GM15510 (cell line): ENCODE data around the gene TMEM109.

Experiments
- POLR2A ChIP-seq: IDR thresholded peaks from 3 replicates; pipeline ENCODE4 v1.6.1; 2011; ENCODE audit warnings: borderline replicate concordance; ENCODE audit not compliant: insufficient read length; ENCODE audit errors: extremely low read depth

The TMEM109 gene

GRCh38 chr11:60935676-60936442, 21.9 kb downstream of the TMEM109 start:
- peak; percentile 1 for TF ChIP-seq POLR2A

DNA sequence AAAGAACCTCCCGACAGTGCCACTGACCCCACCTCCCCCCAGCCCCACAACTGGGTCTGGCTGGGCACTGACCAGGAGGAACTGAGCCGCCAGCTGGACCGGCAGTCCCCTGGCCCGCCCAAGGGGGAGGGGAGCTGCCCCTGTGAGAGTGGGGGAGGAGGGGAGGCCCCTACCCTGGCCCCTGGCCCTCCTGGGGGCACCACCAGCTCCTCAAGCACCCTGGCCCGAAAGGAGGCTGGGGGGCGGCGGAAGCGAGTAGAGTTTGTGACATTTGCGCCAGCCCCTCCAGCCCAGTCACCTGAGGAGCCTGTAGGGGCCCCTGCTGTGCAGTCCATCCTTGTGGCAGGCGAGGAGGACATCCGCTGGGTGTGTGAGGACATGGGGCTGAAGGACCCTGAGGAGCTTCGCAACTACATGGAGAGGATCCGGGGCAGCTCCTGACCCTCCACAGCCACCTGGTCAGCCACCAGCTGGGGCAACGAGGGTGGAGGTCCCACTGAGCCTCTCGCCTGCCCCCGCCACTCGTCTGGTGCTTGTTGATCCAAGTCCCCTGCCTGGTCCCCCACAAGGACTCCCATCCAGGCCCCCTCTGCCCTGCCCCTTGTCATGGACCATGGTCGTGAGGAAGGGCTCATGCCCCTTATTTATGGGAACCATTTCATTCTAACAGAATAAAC, 22.6 kb downstream of the TMEM109 start:
- no peak for TF ChIP-seq POLR2A

GRCh38 chr11:60937144-60937527, 23.2 kb downstream of the TMEM109 start:
- no peak for TF ChIP-seq POLR2A

- no peak for TF ChIP-seq POLR2A
Observed at GRCh38 chr11:60937811-60938210, 23.9 kb downstream of the TMEM109 start.

- no peak for TF ChIP-seq POLR2A
Observed at GRCh38 chr11:60938500-60938899, 24.5 kb downstream of the TMEM109 start.

- no peak for TF ChIP-seq POLR2A
Observed at GRCh38 chr11:60939301-60939700, 25.3 kb downstream of the TMEM109 start.

- TF ChIP-seq POLR2A, result no peak
Observed at GRCh38 chr11:60939855-60940254, 25.9 kb downstream of the TMEM109 start.

DNA sequence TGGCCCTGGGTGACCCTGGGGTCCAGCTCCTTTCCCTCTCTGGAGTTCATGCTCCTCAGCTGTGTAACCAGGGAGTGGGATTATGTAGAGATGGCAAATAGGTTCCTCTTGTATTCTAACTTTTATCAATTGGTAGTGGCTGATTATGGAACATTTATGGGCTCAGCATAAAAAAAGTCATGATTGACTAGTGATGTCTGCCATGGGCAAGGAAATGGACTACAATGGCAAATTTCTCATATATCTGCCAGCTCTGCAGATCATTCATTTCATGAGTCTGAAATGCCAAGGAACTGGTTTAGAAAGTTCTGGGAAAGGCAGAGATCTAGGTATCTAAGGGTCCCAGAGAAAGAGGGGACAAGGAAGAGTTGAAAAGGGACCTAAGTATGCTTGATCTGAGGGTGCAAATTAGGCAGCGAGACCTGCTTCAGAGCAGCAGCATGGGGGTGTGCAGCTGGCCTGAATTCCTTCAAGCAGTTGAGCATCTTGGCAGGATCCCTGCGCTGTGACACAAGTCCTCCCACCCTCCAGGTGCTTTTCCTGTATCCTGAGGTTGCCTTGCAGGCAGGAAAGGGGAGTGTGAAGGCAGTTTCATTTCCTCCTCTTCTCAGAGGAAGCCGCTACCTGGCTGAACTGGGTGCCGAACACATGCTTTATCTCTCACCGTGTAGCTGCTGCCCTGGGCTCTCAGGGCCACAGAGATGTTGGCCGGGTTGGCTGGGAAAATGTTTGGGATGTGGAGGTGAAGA, 27.6 kb downstream of the TMEM109 start:
- TF ChIP-seq POLR2A, result no peak

GRCh38 chr11:60942219-60942618, 28.3 kb downstream of the TMEM109 start:
- TF ChIP-seq POLR2A, result no peak

- no peak for TF ChIP-seq POLR2A
Observed at GRCh38 chr11:60942970-60943565, 29.1 kb downstream of the TMEM109 start.

- no peak for TF ChIP-seq POLR2A
Observed at GRCh38 chr11:60944490-60945294, 30.7 kb downstream of the TMEM109 start.

DNA sequence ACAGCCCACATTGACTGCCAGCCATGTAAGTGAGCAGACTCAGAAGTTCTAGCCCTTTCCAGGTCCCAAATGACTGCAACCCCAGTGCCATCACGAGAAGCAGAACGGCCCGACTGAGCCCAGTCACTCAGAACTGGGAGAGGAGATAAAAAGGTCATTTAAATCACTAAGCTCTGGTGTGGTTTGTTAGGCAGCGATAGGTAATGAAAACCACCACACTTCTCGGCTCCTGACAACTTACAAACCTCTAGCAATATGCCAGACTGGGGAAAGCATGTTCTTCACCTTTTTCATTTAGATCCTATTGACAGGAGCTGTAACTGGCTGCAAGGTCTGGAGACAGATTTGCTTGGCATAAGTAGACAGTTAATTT, 31.3 kb downstream of the TMEM109 start:
- no peak for TF ChIP-seq POLR2A

GRCh38 chr11:60946601-60947264, 32.8 kb downstream of the TMEM109 start:
- no peak for TF ChIP-seq POLR2A

DNA sequence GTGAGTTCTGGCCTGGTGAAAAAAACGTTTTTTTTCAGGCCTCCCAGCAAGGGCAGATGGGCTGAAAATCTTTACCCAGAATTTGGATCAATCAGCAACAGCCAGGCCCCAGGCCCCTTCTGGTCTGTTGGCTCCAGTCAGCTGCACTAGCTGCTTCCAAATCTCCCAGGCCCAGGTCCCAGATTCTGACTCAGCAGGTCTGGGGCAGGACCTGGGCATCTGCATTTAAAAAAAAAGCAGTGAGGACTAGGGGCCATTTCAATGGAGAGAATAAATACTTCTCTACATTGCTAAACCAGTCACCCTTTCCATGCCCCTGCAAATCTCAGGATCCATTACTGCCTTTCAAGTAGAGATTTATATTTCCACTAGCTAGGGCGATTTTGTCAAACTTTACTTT, 33.7 kb downstream of the TMEM109 start:
- no peak for TF ChIP-seq POLR2A

- TF ChIP-seq POLR2A, result no peak
Observed at GRCh38 chr11:60948250-60948649, 34.3 kb downstream of the TMEM109 start.

DNA sequence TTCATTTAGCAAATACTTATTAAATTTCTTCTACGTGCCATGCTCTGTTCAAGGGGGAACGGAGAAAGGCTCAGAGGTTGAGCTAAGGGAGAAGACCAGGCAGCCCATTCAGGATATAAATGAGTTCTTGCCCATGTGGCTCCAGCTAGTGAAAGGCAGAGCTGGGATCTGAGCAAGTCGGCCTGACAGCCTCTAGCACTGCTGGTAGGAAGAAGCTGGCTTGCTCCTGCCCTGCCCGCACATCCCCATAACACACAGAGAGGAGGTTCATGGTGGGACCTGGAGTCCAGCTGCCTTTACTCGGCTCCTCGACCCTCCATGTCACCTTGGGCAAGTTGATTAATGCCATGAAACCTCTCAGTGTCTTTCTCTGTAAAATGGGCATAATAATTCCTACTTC, 36.1 kb downstream of the TMEM109 start:
- no peak for TF ChIP-seq POLR2A
